Neural cell (in vitro differentiated cells): ENCODE measurements around the gene CITED2. TPM values are rescaled to one million over a fixed set of nuclear protein-coding genes. Genes with fewer than 3 reads are reported as not detected.

ENCODE experiments used
- H2AFZ ChIP-seq: fragments of 200-600, 300-800 bp; sonication (generic), shearing (Covaris generic); 2 replicates; pipeline ENCODE4 v1.6.0; 2014; ENCODE audit warnings: low read depth, mild to moderate bottlenecking, antibody characterized with exemption, low read length, moderate library complexity
- H3F3A ChIP-seq: fragments of 200-600 bp; shearing (Covaris generic); 2 replicates; pipeline ENCODE4 v1.6.1; 2016; ENCODE audit warnings: mild to moderate bottlenecking, moderate library complexity, mixed read lengths, antibody characterized with exemption, low read length; ENCODE audit not compliant: insufficient read depth, poor library complexity, severe bottlenecking
- H3K27ac ChIP-seq: fragments of 200-600, 300-800 bp; sonication (generic), shearing (Covaris generic); 2 replicates; pipeline ENCODE4 v1.5.1; 2014; ENCODE audit warnings: mild to moderate bottlenecking, low read length, moderate library complexity
- H3K27me3 ChIP-seq: fragments of 300-800, 200-600 bp; sonication (generic), shearing (Covaris generic); 2 replicates; pipeline ENCODE4 v1.6.0; 2014; ENCODE audit warnings: mild to moderate bottlenecking, low read depth, low read length, moderate library complexity; ENCODE audit not compliant: insufficient read depth
- H3K36me3 ChIP-seq: fragments of 300-800, 200-600 bp; sonication (generic), shearing (Covaris generic); 2 replicates; pipeline ENCODE4 v1.5.1; 2014; ENCODE audit warnings: mild to moderate bottlenecking, antibody characterized with exemption, low read length, moderate library complexity; ENCODE audit not compliant: insufficient read depth
- H3K4me2 ChIP-seq: fragments of 300-800, 200-600 bp; sonication (generic), shearing (Covaris generic); 2 replicates; pipeline ENCODE4 v1.6.0; 2014; ENCODE audit warnings: mild to moderate bottlenecking, low read length
- H3K4me3 ChIP-seq: fragments of 300-800, 200-600 bp; sonication (generic), shearing (Covaris generic); 2 replicates; pipeline ENCODE4 v1.5.1; 2014; ENCODE audit warnings: mild to moderate bottlenecking, low read length, moderate library complexity
- H3K79me2 ChIP-seq: fragments of 200-600 bp; shearing (Covaris generic); replicated peaks from 2 replicates; pipeline ENCODE4 v1.6.0; 2014; ENCODE audit warnings: mild to moderate bottlenecking, low read length, moderate library complexity; ENCODE audit not compliant: insufficient read depth
- H3K9ac ChIP-seq: fragments of 300-800, 200-600 bp; sonication (generic), shearing (Covaris generic); 2 replicates; pipeline ENCODE4 v1.6.1; 2016; ENCODE audit warnings: mild to moderate bottlenecking, low read length, mixed read lengths
- H3K9me2 ChIP-seq: fragments of 200-600 bp; shearing (Covaris generic); 2 replicates; pipeline ENCODE4 v1.6.1; 2016; ENCODE audit warnings: mild to moderate bottlenecking, low read length, mixed read lengths; ENCODE audit not compliant: insufficient read depth
- H3K9me3 ChIP-seq: fragments of 200-600, 300-800 bp; sonication (generic), shearing (Covaris generic); 2 replicates; pipeline ENCODE4 v1.6.1; 2016; ENCODE audit warnings: mild to moderate bottlenecking, mixed run types, low read length, moderate library complexity, mixed read lengths
- H4K20me1 ChIP-seq: fragments of 200-600 bp; shearing (Covaris generic); 2 replicates; pipeline ENCODE4 v1.6.1; 2016; ENCODE audit warnings: mild to moderate bottlenecking, mixed run types; ENCODE audit not compliant: insufficient read depth
- CTCF ChIP-seq: fragments of 450-650 bp; IDR thresholded peaks from 2 replicates; pipeline ENCODE4 v1.5.1; 2014; ENCODE audit warnings: antibody characterized with exemption, mild to moderate bottlenecking, moderate library complexity; ENCODE audit not compliant: poor library complexity, severe bottlenecking
- EP300 ChIP-seq: fragments of 450-650 bp; conservative IDR thresholded peaks from 2 replicates; pipeline ENCODE4 v1.6.1; 2014; ENCODE audit warnings: antibody characterized with exemption, mild to moderate bottlenecking, moderate library complexity; ENCODE audit not compliant: poor library complexity, severe bottlenecking
- EZH2 ChIP-seq: fragments of 200-600, 300-800 bp; shearing (Covaris generic), sonication (generic); IDR thresholded peaks from 2 replicates; pipeline ENCODE4 v1.6.1; 2014; ENCODE audit warnings: antibody characterized with exemption, low read length, borderline replicate concordance, mild to moderate bottlenecking; ENCODE audit not compliant: insufficient read depth, poor library complexity, severe bottlenecking
- MXI1 ChIP-seq: fragments of 450-650 bp; conservative IDR thresholded peaks from 2 replicates; pipeline ENCODE4 v1.6.1; 2014; ENCODE audit warnings: antibody characterized with exemption, mild to moderate bottlenecking; ENCODE audit not compliant: poor library complexity, severe bottlenecking
- POLR2AphosphoS5 ChIP-seq: IDR thresholded peaks from 2 replicates; pipeline ENCODE4 v1.6.1; 2012
- RAD21 ChIP-seq: fragments of 450-650 bp; conservative IDR thresholded peaks from 2 replicates; pipeline ENCODE4 v1.6.1; 2014; ENCODE audit warnings: antibody characterized with exemption, mild to moderate bottlenecking, moderate library complexity
- REST ChIP-seq: IDR thresholded peaks from 2 replicates; pipeline ENCODE4 v1.6.1; 2012; ENCODE audit warnings: borderline replicate concordance
- SMC3 ChIP-seq: fragments of 450-650 bp; conservative IDR thresholded peaks from 2 replicates; pipeline ENCODE4 v1.6.1; 2014; ENCODE audit warnings: antibody characterized with exemption, mild to moderate bottlenecking, moderate library complexity; ENCODE audit not compliant: poor library complexity
- TAF1 ChIP-seq: IDR thresholded peaks from 2 replicates; pipeline ENCODE4 v1.6.1; 2012; ENCODE audit warnings: low read depth
- polyA plus RNA-seq: library from polyadenylated mRNA; depleted of rRNA; stranded (reverse); fragments of >200 nt; gene quantifications from 2 replicates; pipeline ENCODE4 v1.2.3, GENCODE V29; 2014

CITED2 gene
- polyA plus RNA-seq, 1 donor from 2014 or later = 38.1 TPM

- Histone ChIP-seq H3K4me2 (no peak overlapping the region), H3K9me3 (no peaks in the 10 kb centered on the region), H3K9ac (no peak overlapping the region), H3K79me2 (peaks cover 22% of the 10 kb centered on the region), H3K9me2 (no peaks in the 10 kb centered on the region), H3K36me3 (no peaks in the 10 kb centered on the region), H3K4me3 (no peak overlapping the region), H3K27ac (no peak overlapping the region), H3K27me3 (no peaks in the 10 kb centered on the region), H3F3A (no peaks in the 10 kb centered on the region), H2AFZ (no peak overlapping the region), H4K20me1 (peaks cover 8% of the 10 kb centered on the region)
- TF ChIP-seq MXI1 (no peak), EZH2 (no peak), RAD21 (no peak), CTCF (no peak)
Observed at GRCh38 chr6:139367810-139368351, 6.6 kb downstream of the CITED2 start.

GRCh38 chr6:139364982-139365379, 9.5 kb downstream of the CITED2 start:
- H3K27ac ChIP-seq = no peak overlapping the region
- TF ChIP-seq EP300 = no peak
- TF ChIP-seq SMC3 = no peak
- no peak for TF ChIP-seq CTCF
- no peak for TF ChIP-seq RAD21
- TF ChIP-seq REST = no peak
- no peak for TF ChIP-seq POLR2AphosphoS5
- TF ChIP-seq MXI1 = no peak
- TF ChIP-seq EZH2 = no peak
- no peak for TF ChIP-seq TAF1
- no peaks in the 10 kb centered on the region for H3F3A ChIP-seq
- H2AFZ ChIP-seq = no peak overlapping the region
- H3K36me3 ChIP-seq = no peaks in the 10 kb centered on the region
- no peaks in the 10 kb centered on the region for H3K9me2 ChIP-seq
- H3K79me2 ChIP-seq = no peaks in the 10 kb centered on the region
- no peaks in the 10 kb centered on the region for H4K20me1 ChIP-seq
- no peak overlapping the region for H3K4me3 ChIP-seq
- no peak overlapping the region for H3K9ac ChIP-seq
- no peaks in the 10 kb centered on the region for H3K27me3 ChIP-seq
- H3K9me3 ChIP-seq = no peaks in the 10 kb centered on the region
- H3K4me2 ChIP-seq = no peak overlapping the region
